ENCODE results near the gene POLG. TPM values are rescaled to one million over a fixed set of nuclear protein-coding genes. Genes with fewer than 3 reads are reported as not detected.

Gene POLG
- total RNA-seq: 64.8 and 110 TPM in 2 replicates

DNA sequence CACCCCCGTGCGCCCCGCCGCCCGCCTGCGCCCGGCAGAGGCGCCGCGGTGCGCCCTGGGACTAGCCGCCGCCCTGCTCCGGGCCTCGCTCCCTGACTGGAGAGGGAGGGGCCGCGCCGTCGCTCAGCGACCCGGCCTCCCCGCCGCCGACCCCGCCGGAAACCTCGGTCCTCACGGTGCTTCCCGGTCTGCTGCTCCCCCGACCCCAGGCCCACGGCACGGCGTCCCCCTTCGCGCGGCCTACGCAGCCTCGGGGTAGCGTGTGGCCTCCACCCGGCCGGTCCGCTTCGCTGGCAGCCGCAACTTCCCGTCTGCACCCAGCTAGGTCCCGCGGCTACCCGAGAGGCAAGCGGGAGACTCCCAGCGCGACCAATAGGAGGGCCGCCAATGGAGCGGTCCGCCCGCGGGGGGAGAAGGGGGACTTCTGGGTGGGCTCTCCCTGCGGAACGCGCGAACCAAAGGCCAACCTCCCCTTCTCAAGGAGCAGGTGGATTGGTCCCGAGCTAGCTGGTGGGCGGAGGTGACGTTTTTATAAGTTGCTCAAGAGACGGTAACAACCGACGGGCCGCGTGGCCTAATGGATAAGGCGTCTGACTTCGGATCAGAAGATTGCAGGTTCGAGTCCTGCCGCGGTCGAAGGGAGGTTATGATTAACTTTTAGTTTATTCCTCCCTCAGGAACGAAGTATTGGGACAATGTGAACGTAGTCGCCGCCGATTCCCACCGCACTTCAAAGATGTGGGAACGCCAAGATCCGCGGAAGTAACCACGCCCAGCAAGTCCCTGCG, at the start of gene POLG:
Gene POLG, minus strand, starts transcription at position 315 of the 788 bp plus-strand sequence. CDS start 1,070 bp downstream, outside the sequence.

Small RNA genes within 50 kb of the gene (small RNA-seq; reads per million reads assigned to genes)
- not detected for gene MIR6766

Other genes with a start within 250 kb of the POLG start
- gene ABHD2, start 246.4 kb downstream of the POLG start, total RNA-seq: 65.1 and 85.2 TPM in 2 replicates
- gene RLBP1, start 113.2 kb downstream of the POLG start, total RNA-seq: not detected in 2 replicates
- gene FANCI, start 90.8 kb downstream of the POLG start, total RNA-seq: 6.5 and 21.7 TPM in 2 replicates
- gene RHCG, start 161.8 kb upstream of the POLG start, total RNA-seq: not detected in 2 replicates
- 0.65 and 0.73 TPM in 2 replicates for gene TICRR, start 240.6 kb upstream of the POLG start, total RNA-seq

Data from hair follicle dermal papilla cell (primary cell).